ENCODE data around the gene MRPL24. TPM values are rescaled to one million over a fixed set of nuclear protein-coding genes. Genes with fewer than 3 reads are reported as not detected.

The MRPL24 gene
- total and polyA plus RNA-seq, 2 of the 4 experiments (the other 2 are of a cell fraction) = 68.8 to 99.5 TPM

GRCh38 chr1:156692441-156692924, 48.4 kb downstream of the MRPL24 start:
- in situ Hi-C loops (cut with MboI; ENCODE audit: low sequenced_read_pairs) (loop anchor here (10.0 kb wide), 1 partner anchor 192 kb away; no protein-coding TSS in a partner anchor), dilution Hi-C loops (cut with HindIII; ENCODE audit: low sequenced_read_pairs, unreplicated experiment) (no loop called here), intact Hi-C loops (cut with micrococcal nuclease) (no loop called here)
- Histone ChIP-seq H3K14ac (replicated peaks; ENCODE audit: low read depth, low read length) (no peak overlapping the region), H2BK20ac (ENCODE audit: low read depth, low read length) (no peak overlapping the region), H4K20me1 (ENCODE audit: insufficient read depth, low read length) (no peaks in the 10 kb centered on the region), H3K9me3 (ENCODE audit: control insufficient read depth, insufficient read depth, low read length) (no peaks in the 10 kb centered on the region), H3K18ac (ENCODE audit: low read depth, low read length) (no peak overlapping the region), H3K56ac (ENCODE audit: extremely low read depth, insufficient read depth, low read length) (no peak overlapping the region), H2BK15ac (ENCODE audit: low read depth, low read length) (no peak overlapping the region), H2BK120ac (ENCODE audit: low read depth, low read length) (no peak overlapping the region), H3K23ac (ENCODE audit: low read depth, low read length) (no peak overlapping the region), H2BK5ac (ENCODE audit: low read depth, low read length, poor library complexity, severe bottlenecking) (no peak overlapping the region), H3K9ac (ENCODE audit: low read depth, low read length) (no peak overlapping the region), H3K27me3 (ENCODE audit: control insufficient read depth, insufficient read depth, low read length) (peaks cover 6% of the 10 kb centered on the region; the same call in 1 of the 2 replicates), H4K8ac (ENCODE audit: low read depth in 2 of 2, low read length in 2 of 2) (no peak overlapping the region), H4K91ac (ENCODE audit: insufficient read depth, low read depth, low read length) (no peak overlapping the region), H3K36me3 (ENCODE audit: control insufficient read depth, insufficient read depth, low read length) (no peaks in the 10 kb centered on the region), H2AK9ac (replicated peaks; ENCODE audit: low read depth, low read length, poor library complexity) (no peak overlapping the region), H3K4me3 (ENCODE audit: insufficient read depth, low read depth, low read length) (no peak overlapping the region), H3K27ac (ENCODE audit: insufficient read depth, low read length) (no peak overlapping the region), H3K79me1 (ENCODE audit: low read depth in 1 of 2, low read length in 2 of 2) (no peaks in the 10 kb centered on the region), H3K4me1 (ENCODE audit: control insufficient read depth, insufficient read depth, low read length) (peaks cover 6% of the 10 kb centered on the region; the same call in 1 of the 2 replicates), H2AFZ (replicated peaks; ENCODE audit: low read length, poor library complexity) (no peak overlapping the region), H4K5ac (ENCODE audit: low read depth, low read length) (no peak overlapping the region), H3K9me1 (ENCODE audit: insufficient read depth, low read length) (no peaks in the 10 kb centered on the region), H3K4ac (ENCODE audit: low read depth, low read length) (no peak overlapping the region), H2AK5ac (ENCODE audit: low read depth, low read length) (no peak overlapping the region), H3K4me2 (ENCODE audit: low read depth, low read length) (no peak overlapping the region)
- BruUV-seq (replicated peaks) = no TSS peak
- TF ChIP-seq CHD1 (IDR thresholded peaks at IDR 0.05; ENCODE audit: low read depth, low read length) (no peak), NFE2L2 (IDR thresholded peaks at IDR 0.05; ENCODE audit: low read depth, low read length) (no peak), MAFK (IDR thresholded peaks at IDR 0.05; ENCODE audit: low read depth, low read length) (no peak), MAZ (IDR thresholded peaks at IDR 0.05; ENCODE audit: borderline replicate concordance, low read depth, low read length) (no peak), FOS (IDR thresholded peaks at IDR 0.05; ENCODE audit: low read depth, low read length) (no peak), USF2 (IDR thresholded peaks at IDR 0.05; ENCODE audit: low read depth, low read length) (no peak), SMC3 (IDR thresholded peaks at IDR 0.05; ENCODE audit: low read depth, low read length) (no peak), CEBPB (IDR thresholded peaks at IDR 0.05; ENCODE audit: low read depth, low read length) (no peak), RCOR1 (IDR thresholded peaks at IDR 0.05; ENCODE audit: insufficient replicate concordance, low read length) (no peak), POLR2A (IDR thresholded peaks at IDR 0.05; ENCODE audit: low read depth, low read length) (no peak), RFX5 (IDR thresholded peaks at IDR 0.05; ENCODE audit: low read depth, low read length) (no peak), BHLHE40 (IDR thresholded peaks at IDR 0.05; ENCODE audit: low read depth, low read length) (no peak)
- 45% methylated on average over 7 of the region's 13 CpGs; no CpG with 5 or more reads in 1 of the 2 experiments for WGBS, 2 experiments (ENCODE audit: extremely low coverage in 2 of 2, insufficient read length in 1 of 2)
- ATAC-seq (ENCODE audit: low read depth) = no peak
- DNase-seq = no peak
- CTCF ChIA-PET = interaction anchor here (0.6 to 5.2 kb wide), 3 partner anchors 13 to 168 kb away, joined by 3 to 104 read pairs (median 54); partner anchors contain the start of genes CRABP2, ISG20L2, METTL25B and NTRK1
- POLR2A ChIA-PET (ENCODE audit: unreplicated experiment) = no interaction called here

Data from IMR-90 (cell line).